Measurements from ENCODE around the gene FHAD1.

GRCh38 chr1:15349133-15349532 is 102.1 kb downstream of the FHAD1 start:
- TF ChIP-seq CTCF (conservative IDR thresholded peaks at IDR 0.05; ENCODE audit: low read depth, low read length) (no peak), EZH2 (IDR thresholded peaks at IDR 0.05; ENCODE audit: borderline replicate concordance, low read depth, low read length, poor library complexity, severe bottlenecking) (no peak)
